ENCODE measurements around the gene TYRO3.
"Not testable (repeated sequence)": the region's sequence is repeated elsewhere in the genome, so short reads cannot be mapped to it uniquely, and the experiment has no call there.

TYRO3 gene

GRCh38 chr15:41577863-41578735 lies 19.1 kb downstream of the TYRO3 start:
- DNase-seq: no peak

- DNase-seq: no peak
These were observed 19.8 kb downstream of the TYRO3 start for GRCh38 chr15:41578736-41579383.

- no peak for DNase-seq
These were observed 22.1 kb downstream of the TYRO3 start for GRCh38 chr15:41581110-41581509.

GRCh38 chr15:41583795-41584194 lies 24.8 kb downstream of the TYRO3 start:
- DNase-seq: no peak

GRCh38 chr15:41584636-41585126 lies 25.7 kb downstream of the TYRO3 start:
- DNase-seq: no peak

- no peak for DNase-seq
These were observed 26.4 kb downstream of the TYRO3 start for GRCh38 chr15:41585127-41586047.

- DNase-seq: not testable (repeated sequence)
These were observed 27.7 kb downstream of the TYRO3 start for GRCh38 chr15:41586531-41587282.

- not testable (repeated sequence) for DNase-seq
These were observed 30.0 kb downstream of the TYRO3 start for GRCh38 chr15:41589018-41589417.

- not testable (repeated sequence) for DNase-seq
These were observed 30.6 kb downstream of the TYRO3 start for GRCh38 chr15:41589571-41589970.

- not testable (repeated sequence) for DNase-seq
These were observed 32.2 kb downstream of the TYRO3 start for GRCh38 chr15:41591217-41591616.

- not testable (repeated sequence) for DNase-seq
These were observed 33.7 kb downstream of the TYRO3 start for GRCh38 chr15:41592718-41593117.

GRCh38 chr15:41594801-41595746 lies 36.1 kb downstream of the TYRO3 start:
- DNase-seq: no peak

GRCh38 chr15:41596972-41597371 lies 38.0 kb downstream of the TYRO3 start:
- DNase-seq: no peak

- no peak for DNase-seq
These were observed 38.8 kb downstream of the TYRO3 start for GRCh38 chr15:41597787-41598186.

GRCh38 chr15:41599061-41599460 lies 40.0 kb downstream of the TYRO3 start:
- DNase-seq: no peak

GRCh38 chr15:41603411-41603935 lies 44.5 kb downstream of the TYRO3 start:
- no peak for DNase-seq

- peak; percentile 60 for DNase-seq
These were observed 45.2 kb downstream of the TYRO3 start for GRCh38 chr15:41603941-41604911.

GRCh38 chr15:41605566-41605965 lies 46.6 kb downstream of the TYRO3 start:
- DNase-seq: no peak

GRCh38 chr15:41606997-41607396 lies 48.0 kb downstream of the TYRO3 start:
- no peak for DNase-seq

All from NCI-H1092 treated with DMSO at 0.1 percent for 48 hours (cell line).